ENCODE data around the gene SFTPA2.
"Not testable (repeated sequence)": the region's sequence is repeated elsewhere in the genome, so short reads cannot be mapped to it uniquely, and the experiment has no call there.

The SFTPA2 gene

DNA sequence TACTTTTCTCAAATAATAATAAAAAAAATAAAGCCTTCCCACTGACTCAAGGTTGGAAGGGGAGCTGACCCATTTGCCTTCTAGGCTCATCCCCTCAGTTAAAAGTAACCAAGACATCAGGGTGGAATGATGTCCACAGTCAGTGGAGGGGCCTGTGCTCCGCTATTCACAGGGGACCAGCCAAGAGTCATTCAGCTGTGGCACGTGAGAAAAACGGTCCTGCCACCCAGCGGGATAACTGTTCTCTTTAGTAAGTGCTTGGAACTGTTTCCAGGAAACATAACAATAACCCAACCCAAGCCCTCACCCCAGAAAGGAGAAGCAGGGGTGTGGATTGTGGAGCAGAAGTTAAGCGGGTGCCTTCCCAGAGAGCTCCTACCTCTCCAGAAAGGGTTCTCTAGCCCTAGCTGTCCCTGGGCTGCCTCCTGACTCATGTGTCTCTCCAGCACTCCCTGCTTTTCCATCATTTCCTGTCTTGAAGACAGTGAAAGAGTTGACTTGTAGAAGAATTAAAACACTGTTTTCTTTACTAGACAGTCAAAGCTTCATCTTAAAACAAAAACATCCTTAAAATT, 50.2 kb downstream of the SFTPA2 start:
- DNase-seq, result not testable (repeated sequence)

DNA sequence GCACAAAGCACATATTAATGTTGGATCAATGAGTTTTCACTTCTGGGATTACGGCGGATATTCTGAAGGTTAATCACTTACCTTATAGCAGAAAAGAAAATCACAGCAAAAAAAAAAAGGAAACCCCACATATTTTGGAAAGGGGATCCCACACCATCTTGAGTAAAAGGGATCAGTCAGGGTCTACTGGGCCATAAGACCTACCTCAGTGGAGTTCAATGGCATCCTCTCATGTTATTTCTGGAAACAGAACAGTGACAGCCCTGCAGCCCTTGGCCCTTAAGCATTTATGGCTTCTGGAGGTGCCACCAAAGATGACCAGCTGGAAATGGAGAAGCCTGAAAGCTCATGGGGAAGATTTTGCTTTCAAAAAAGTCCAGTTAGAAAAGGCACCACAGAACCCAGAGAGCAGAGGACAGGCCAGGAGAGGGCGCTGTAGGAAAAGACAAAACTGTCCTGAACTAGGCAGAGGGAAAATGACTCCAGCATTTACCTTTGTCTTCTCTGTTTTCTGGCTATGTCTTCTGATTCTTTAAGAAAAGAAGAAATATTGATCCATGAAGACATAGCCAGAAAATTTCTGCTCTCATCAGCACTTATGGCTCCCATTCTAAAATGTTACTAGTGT, 50.8 kb downstream of the SFTPA2 start:
- not testable (repeated sequence) for DNase-seq

DNA sequence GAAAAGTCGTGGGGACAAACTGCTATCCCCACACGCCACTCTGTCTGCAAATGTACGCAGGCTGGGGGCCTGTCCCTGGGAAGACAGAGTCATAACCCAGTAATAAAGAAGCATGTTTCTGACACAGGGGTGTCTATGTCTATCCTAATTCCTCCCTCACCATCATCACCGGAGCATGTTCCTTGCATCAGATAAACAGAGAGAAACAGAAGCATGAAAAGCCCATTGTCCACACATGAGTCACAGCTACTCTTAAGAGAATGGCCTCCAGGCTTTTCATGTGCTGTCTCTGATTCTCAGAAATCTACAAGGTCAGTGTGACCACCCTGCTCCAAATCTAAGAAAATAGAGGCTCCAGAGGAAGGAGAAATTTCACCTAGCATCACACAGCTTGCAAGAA, 52.0 kb downstream of the SFTPA2 start:
- not testable (repeated sequence) for DNase-seq

DNA sequence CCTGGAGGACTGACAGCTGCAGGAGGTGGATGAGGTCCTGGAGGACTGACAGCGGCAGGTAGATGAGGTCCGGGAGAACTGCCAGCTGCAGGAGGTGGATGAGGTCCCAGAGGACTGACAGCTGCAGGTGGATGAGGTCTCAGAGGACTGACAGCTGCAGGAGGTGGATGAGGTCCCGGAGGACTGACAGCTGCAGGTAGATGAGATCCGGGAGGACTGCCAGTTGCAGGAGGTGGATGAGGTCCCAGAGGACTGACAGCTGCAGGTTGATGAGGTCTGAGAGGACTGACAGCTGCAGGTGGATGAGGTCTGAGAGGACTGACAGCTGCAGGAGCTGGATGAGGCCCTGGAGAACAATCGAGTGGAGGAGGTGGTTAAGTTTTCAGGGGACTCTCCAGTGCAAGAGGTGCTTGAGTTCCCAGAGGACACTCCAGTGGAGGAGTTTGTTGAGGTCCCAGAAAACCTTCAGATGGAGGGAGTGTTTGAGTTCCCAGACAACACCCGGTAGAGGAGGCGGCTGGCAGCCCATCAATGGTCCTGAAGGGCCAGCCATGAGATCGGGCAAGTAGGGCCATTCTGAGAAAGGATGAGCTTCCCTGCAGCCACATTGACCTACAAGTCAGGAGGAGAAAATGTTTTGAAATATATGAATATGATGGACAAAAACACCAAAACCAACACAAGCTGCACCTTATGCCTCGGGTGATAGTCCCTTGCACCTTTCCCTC, 52.6 kb downstream of the SFTPA2 start:
- no peak for DNase-seq
